NCI-H1092 treated with DMSO at 0.1 percent for 48 hours (cell line): ENCODE results near the gene PRR7.
A peak's percentile ranks its signal among the peaks of the same experiment; 100 is the strongest.
"Not testable (repeated sequence)": the region's sequence is repeated elsewhere in the genome, so short reads cannot be mapped to it uniquely, and the experiment has no call there.

Experiments used
- DNase-seq: peaks from one replicate; lab custom pipeline; 2025; lab: John Stamatoyannopoulos, UW

PRR7 gene

DNA sequence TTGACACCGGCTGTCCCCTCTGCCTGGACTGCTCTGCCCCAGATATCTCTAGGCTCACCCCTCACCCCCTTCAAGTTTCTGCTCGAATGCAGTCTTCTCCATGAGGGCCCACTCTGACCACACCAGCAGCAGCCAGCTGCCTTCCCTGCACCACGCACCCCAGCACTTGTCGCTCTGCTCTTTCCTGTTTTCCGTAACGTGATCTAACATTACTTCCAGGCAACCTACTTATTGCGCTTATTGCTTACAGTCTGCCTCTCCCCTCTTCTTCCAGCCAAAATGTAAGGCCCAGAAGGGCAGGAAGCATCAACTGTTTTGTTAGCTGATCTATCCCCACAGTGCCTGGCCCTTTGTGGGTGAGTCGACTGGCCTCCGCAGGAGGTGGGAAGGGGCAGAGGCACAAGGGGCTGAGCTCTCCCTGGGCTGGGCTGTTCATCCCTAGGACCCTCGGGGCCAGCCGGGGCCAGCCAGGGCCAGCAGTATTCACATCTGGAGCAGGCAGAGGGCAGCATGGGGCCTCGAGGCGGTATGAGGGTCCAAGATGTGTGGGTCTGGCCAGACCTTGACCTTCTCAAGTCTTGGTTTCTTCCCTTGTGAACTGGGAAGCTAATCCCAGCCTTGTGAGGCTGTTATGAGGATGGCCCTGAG is 38.4 kb downstream of the PRR7 start:
- DNase-seq, result no peak

DNA sequence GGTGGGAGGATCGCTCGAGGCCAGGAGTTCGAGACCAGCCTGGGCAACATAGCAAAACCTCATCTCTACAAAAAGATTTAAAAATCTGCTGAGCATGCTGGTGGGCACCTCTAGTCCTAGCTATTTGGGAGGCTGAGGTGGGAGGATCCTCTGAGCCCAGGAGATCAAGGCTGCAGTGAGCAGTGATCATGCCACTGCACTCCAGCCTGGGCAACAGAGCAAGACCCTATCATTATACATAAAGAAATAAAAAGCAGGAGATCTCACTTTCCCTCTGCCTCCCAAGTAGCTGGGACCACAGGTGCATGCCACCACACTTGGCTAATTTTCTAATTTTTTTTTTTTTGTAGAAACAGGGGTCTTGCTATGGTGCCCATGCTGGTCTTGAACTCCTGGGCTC is 39.1 kb downstream of the PRR7 start:
- not testable (repeated sequence) for DNase-seq

DNA sequence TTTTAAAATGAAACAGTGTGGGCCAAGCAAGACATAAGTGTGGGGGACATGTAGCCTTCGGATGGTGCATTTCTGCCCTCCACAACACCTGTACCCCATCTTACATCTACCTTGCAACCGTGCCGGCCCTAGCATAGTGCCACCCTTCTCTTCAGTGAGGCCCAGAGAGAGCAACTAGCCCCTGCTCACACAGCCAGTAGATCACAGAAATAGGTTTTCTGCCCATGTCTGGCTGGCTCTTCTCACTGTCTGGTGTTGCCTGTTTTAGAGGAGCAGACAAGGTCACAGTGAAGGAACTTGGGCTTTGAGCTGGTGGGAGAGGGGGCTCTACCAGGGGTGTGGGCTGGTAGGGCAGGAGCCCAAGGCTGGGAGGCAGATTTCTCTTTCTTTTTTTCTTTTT is 39.6 kb downstream of the PRR7 start:
- no peak for DNase-seq

DNA sequence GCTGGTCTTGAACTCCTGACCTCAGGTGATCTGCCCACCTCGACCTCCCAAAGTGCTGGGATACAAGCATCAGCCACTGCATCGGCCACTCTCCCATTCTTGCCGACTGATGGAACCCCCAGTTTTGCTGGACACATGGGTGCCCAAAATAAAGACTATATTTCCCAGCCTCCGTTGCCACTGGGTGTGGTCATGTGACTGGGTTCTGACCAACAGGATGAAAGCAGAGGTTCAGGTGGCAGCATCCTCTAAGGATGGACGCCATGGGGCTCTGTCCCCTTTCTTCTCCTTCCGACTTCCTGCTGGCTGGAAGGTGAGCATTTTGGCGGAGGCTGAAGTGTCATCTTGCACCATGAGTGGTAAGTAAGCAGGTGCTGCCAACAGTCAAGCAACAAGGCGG is 40.5 kb downstream of the PRR7 start:
- DNase-seq, result no peak

DNA sequence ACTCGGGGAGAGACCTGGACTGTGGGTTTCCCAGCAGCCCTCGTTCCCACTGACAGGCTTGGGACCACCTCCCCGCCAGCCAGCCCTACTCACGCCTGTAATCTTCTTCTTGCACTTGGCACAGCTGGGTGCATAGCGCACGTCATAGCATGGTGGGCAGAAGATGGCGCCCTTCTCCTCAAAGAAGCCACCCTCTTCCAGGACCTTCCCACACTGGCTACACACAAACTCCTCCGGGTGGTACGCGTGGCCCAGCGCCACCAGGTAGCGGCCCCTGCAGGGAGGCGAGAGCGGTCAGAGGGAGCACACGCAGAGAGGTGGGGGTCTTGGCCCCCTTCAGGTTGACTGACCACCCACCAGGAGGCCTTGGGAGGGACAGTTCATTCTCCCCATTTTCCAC is 41.4 kb downstream of the PRR7 start:
- DNase-seq, result peak; percentile 10

DNA sequence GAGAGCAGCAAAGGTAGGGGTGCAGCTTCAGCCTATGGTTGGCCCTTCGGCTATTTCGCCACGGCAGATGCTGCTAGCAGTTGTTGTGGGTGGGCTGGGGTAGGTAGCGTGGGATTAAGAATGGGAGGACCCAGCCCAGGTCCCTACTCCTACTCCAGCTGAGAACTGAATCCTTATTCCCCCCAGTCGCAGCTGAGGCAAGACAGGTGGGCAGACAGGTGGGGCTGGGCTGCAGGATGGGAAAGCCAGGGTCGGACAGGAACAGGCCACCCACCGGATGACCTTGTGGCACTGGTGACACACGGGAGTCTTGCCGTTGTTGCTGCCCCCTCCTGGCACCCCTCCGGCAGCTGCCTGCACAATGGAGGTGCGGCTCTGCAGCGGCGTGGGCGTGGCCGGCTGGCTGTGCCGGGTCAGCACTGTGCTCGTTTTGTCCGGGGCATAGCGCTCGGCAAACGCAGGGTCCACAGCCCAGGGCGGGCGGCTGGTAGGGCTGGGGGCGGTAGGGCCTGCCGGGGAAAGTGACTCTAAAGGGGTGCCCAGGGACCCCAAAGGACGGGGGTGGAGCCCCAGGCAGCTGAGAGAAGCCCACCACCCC is 42.6 kb downstream of the PRR7 start:
- no peak for DNase-seq

DNA sequence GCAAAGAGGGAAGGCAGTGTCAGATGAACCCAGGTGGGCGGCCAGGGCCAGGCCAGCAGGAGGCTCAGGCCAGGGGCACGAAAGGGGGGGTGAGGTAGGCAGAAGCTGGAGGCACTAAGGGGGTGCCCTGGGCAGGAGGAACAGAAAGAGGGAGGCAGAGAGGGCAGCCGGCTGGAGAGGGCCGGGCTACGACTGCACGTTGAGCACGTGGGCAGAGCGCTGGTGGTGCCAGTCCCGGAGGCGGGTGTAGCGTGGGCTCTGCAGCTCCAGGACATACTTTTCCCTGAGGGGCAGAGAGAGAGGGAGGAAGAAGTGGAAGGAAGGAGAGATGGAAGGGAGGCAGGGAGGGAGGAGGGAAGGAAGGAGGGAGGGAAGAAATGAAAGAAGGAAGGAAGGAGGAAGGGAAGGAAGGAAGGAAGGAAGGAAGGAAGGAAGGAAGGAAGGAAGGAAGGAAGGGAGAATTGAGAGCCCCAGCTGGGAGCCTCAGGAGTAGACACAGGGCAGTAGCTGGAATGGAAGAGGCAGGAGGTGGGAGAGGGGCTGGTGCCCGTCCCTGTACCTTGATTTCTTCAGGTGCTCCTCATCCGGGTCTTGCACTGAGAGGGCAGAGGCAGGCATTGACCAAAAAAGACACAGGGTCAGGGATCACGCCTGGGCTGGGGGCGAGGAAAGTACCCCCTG is 43.8 kb downstream of the PRR7 start:
- no peak for DNase-seq

DNA sequence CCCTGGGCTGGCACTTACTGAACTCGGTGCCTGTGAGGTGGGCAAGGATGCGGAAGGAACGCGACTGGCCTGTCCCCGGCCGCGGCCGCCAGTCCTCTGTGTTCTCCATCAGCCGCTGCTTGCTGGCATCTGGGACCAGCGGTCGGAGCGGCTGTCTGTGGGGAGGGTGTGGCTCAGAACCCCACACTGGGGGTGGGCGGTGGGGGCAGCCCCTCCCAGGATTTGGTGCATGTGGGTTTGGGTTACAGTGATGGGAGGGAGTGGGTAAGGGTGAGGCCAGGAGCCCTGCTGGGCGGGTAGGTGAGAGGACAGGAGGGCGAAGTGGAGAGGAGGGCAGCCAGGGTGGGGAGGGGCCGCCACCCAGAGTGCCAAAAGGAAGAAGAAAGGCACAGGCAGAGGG is 44.4 kb downstream of the PRR7 start:
- no peak for DNase-seq

DNA sequence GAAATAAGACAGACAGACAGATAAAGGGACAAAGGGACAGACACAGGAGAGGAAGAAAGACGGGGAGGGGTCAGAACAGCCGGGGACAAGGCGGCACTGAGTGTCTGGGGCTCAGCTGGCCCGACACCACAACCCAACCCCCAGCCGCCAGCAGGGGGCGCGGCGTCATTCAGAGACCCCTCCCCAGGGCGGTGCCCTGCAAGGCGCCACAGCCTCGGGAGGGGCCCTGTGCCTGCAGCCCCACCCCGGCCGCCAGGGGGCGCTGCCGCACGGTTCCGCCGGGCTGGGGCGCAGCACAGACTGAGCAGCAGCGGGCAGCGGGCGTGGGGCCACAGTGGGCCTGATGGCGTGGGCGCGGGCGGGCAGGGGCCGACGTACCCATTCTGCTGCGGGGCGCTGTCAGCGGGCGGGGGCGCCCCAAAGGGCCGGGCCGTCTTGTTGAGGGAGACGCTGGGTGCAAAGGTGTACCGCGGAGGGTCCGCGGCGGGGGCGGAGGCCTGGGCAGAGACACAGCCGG is 44.9 kb downstream of the PRR7 start:
- no peak for DNase-seq

DNA sequence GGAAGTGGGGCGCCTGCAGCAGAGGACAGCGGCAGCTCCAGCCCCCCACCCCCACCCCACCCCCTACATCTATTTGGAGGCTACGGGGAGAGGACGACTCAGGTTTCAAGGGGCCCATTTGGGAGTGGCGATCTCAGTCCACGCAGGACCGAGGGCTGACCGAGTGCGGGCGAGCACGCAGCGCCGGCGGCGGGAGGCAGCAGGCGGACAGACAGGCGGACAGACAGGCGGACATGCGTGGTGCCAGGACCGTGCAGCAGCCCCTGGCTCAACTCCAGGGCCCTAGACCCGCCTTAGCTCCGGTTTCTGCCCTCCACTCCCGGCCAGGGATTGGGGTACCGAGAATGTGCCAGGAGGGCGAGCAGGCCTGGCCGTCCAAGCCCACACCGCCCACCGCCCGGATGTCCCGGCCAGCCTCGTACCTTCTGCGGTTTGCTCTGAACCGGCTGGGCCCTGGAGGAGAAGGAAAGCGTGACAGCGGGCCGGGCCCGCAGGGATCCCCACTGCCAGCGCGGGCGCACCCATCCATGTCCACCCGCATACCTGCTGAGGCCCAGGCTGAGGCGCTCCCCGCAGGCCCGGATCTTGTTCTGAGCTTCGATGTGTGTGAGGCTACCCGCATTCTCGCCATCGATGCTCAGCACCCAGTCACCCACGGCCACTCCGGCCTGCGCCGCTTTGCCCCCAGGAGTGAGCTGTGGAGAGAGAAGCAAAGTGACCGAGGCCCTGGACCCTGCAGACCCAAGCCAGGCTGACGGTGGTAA is 45.6 kb downstream of the PRR7 start:
- DNase-seq, result no peak

DNA sequence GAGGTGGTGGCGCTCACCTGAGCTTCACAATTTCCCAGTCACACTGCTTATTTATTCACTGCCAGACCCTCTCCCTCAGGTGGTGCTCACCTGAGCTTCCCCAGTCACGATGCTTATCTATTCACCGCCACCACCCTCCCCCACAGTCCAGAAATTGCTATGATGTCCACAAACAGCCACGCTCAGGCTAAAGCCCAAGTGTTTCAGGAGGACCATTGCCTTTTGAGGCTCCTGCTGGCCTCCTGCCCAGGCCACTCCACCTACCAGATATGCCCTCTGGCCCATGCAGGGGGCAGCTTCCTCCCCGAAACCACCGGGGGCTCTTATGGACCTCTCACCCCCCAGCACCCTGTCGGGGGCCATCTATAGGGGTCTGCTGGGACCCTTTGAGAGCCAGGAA is 46.2 kb downstream of the PRR7 start:
- no peak for DNase-seq

DNA sequence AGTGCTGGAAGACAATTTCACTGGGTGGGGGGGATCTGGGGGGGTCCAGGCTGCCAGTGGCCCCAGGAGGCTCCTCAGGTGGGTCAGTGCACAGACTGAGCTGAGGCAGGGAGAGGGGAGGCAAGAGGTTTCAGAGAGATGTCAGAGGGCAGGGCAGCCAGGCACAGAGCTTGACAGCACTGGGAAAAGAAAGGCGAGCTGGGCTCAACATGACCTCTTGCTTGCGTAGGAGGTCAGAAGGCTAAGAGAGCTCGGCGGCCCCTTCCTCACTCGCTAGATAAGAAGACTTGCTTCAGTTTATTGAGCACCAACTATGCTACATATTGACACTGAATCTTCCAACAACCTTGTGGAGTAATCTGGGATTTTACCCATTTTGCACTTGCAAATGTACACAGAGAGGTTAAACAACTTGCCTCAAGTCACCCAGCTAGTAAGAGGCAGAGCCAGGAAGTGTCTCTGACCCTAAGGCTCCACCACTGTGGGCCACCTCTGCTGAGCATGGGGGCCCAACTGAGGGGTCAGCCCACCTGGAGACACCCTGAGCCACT is 47.3 kb downstream of the PRR7 start:
- no peak for DNase-seq

DNA sequence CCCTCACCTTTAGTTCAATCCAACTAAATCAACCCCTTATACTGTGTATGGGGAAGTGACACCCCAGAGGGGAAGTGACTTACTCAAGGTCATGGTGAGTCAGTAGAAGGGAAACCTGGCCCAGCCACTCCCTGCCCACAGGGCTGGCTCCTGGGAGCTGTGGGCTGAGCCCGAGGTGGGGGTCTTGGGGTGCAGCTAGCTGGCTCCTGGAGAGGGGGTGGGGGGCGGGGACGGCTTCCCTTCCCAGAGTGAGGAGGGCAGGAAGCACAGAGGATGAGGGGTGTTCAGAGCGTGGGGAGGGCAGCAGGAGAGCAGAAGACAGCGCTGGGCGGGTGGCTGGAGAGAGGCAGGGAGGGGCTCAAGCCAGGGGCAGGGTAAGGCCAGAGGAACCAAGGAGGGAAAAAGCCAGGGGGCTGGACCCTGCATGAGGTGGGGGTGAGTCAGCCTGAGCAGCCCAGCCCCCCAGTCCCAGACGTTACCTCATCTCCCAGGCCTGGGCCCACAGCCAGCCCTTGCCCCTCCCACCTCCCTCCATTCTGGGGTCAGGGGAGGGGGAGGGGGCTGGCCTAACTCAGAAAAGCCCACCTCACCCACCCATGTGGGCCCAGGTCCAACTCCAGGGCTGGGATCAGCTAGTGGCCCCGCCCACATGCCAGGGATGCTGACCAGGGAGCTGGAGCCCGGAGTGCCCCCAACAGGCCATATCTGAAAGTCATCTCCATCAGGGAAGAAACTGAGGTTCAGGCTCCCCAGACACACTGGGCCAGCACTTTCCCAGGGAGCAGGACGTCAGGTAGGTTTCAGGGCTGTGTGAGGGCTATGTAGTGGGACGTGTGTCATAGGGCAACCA is 48.0 kb downstream of the PRR7 start:
- DNase-seq, result no peak

DNA sequence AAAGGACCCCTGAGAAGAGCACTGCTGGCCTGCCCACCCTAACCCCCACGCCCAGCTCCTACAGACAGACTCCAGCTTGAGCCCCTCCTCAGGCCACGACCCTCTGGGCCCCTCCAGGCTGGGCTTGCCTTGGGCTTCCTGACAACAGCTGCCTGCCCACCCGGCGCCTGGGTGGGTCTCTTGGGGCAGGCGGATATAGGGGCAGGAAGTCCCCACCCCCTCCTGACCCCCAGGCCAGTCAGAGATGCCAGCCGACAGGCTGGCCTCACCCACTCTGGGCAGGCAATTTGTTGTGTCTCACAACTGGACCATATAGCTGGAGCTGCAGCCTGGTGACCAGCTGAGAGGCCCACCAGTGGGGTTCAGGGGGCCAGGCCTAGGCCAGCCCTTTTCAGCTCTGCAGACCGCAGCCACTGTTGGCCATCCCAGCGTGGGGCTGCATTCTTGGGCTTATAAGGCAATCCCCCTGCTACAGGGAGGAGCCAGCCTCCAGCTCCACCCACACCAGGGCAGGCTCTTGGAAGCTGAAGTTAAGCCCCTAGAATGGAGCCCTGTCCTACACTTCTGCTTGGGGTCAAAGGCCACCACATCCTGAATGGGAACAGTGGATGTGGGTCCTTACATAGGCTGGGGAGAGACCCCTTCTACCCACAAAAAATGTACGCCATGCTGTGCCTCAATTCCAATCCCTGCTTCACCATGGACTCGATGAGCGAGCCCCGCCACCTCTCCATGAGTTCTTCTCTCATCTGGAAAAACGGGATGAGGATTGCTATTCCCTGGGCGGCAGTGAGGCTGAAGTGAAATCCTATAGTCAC is 48.8 kb downstream of the PRR7 start:
- no peak for DNase-seq

DNA sequence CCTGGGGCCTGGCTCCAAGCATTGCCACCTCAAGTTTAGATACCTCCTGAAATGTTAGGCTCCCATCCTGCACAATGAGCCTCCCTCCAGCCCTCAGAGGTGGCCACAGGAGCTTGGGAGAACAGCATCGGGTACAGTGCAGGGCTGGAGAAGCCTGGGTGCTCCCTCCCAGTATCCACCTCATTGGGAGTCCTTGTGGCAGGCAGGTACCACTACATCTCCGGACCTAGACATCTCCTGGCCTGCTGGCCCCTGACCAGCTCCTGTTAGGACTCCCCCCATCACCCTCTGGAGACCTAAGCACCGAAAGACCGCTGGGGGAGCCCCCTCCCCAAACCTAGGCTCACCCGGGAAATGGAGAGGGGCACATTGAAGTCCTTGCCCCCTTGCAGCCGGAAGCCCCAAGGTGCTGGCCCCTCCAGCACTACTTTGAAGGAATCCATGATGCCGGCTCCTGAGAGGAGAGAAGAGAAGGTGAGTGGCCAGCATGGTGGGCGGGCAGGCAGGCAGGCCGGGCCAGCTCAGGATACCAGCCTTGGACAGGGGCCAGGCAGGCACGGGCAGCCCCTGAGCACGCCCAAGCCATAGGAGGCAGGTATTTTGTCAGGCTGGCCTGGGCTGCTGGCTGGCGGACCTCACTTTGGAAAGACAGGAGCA is 49.6 kb downstream of the PRR7 start:
- DNase-seq, result peak; percentile 23

DNA sequence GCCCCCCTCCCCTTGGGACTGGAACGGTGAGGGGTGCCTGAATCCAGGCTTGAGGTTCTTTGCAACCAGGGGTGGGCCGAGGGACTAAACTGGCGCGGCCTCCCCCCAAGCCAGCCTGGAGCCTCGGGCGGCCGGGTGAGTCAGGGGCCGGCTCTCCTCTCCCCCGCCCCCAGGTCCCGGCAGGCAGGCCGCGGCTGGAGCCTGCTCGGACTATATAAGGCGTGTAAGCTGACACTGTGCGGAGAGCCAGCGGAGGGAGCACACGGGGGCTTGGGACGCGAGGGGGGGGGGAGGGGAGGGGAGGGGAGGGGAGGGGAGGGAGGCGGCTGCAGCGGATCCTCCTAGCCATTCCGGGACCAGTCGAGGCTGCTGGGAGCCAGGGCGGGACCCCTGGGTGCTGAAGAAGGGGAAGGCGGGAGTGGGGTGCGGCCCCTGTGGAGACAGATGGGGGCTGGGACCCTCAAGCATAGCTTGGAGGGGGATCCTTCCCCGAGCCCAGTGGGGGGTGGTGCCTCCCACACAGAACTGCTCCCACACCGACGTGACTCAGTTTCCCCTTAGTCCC is 50.2 kb downstream of the PRR7 start:
- peak; percentile 23 for DNase-seq

DNA sequence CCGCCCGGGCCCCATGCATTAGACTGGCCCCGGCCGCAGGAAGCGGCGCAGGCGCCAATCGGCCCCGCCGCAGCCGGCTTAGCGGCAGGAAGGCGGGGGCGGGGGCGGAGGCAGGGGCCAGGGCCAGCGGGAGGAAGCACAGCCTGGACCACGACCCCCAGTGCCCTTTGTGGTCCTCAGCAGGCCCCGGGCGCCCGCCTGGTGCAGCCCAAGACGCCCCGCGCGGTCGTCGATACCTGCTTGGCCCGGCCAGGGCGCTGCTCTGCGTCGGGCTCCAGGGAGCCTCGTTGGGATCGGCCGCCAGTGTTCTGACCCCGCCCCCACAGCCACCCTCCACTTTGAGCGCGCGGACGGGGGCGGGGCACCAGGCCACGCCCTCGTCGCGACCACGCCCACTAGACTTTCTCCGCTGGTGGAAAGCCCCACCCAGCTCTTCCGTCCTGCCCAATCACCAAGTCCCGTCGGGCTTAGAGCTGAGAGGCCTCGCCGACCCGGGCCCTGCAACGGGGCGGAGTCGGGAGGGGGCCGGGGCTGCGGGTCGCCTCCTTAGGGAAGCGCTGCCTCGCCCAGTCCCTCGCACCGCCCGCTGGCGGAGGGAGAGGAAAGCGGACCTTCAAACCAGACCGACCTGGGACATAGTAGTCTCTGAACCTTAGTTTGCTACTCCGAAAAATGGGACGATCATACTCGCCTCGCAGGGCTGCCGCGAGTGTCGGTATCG is 50.8 kb downstream of the PRR7 start, which contains the start of gene PDLIM7:
TSS of gene PDLIM7 (minus strand) at position 313 of the 721 bp plus-strand sequence. CDS start 1,092 bp downstream, outside the sequence.
- peak; percentile 83 for DNase-seq

DNA sequence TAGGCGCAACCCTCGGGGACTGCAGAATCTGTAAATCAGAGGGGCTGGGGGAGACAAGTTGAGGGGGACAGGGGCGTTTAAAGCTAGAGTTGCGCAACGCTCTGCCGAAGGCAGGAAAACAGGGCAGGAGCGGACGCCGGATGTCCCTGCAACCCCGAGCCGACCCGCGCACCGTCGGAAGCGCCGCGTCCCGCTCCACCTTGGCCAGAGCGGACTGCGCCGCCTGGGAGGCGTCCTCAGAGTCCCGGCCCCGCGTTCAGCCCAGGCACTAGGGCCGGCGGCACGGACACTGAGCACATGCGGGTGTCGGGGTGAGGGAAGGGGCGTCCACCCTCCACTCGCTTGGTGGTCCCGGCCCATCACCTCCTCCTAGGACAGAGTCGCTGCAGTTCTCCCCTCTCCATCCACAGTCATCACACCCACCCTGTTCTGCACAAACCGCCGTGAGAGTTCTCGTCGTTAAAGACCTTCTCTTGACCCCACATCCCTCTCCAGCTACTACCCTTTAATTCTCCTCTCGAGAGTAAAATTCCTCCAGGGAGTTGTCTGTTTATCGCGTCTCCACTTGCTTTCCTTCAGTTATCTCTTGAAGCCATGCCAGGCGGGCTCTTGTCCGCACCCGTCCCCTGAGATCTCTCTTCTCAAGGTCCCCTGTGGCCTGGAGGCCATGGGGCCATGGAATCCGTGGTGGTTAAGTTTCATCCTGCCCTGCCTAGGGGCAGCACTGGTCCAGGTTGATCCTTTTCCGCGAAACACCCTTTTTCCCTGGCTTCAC is 51.6 kb downstream of the PRR7 start:
- DNase-seq, result no peak
